Left renal cortex interstitium (tissue), 4 donors: ENCODE results near the gene RPS6KC1. TPM values are rescaled to one million over a fixed set of nuclear protein-coding genes. Genes with fewer than 3 reads are reported as not detected.
"Not testable (repeated sequence)": the region's sequence is repeated elsewhere in the genome, so short reads cannot be mapped to it uniquely, and the experiment has no call there.

ENCODE experiments used
- DNase-seq, 4 donors: peaks; one replicate each; pipeline ENCODE4 v3.0.0-alpha.2; 2013; ENCODE audit warnings: low read depth in 4 of 4, low spot score in 2 of 4, missing footprints in 1 of 4
- polyA plus RNA-seq, 4 donors: library from polyadenylated mRNA; unstranded; fragments of 120-200 nt; gene quantifications; one replicate each; pipeline ENCODE4 v1.2.1, GENCODE V29; 2013; ENCODE audit not compliant: insufficient read length in 4 of 4

The RPS6KC1 gene
- polyA plus RNA-seq, 4 donors, result 21.1 to 23.5 (median 22.6) TPM

GRCh38 chr1:213318458-213318857 lies 267.4 kb downstream of the RPS6KC1 start:
- not testable (repeated sequence) for DNase-seq

DNA sequence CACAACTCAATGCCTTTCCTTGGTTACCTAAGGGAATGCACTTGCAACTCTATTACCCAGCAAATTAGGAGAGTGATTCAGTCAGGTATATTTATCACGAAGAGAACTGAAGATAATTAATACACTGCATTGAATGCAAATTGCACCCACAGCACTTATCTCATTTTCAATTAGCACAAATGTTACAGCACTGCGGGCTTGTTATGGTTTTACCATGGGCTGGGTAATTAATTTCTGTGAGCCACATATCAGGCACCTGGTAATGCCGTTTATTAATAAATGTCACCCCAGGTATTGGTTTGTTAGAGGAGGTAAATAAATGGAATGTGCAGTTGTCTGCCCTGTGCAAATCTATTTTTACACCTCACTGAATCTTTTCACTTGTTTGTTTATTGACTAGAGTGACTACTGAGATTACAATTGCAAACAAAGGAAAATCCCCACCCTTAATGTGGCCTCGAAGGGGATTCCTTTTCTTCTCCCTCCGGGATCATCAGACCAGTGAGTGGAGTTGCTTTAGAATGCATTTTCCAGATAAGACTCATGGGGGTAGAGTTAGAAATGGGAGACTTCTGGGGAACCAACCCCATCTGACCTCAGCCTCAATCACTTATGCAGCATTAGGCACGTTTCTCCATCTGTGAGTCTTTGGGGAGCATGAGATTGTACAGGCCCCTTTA lies 269.3 kb downstream of the RPS6KC1 start:
- DNase-seq, result no peak

Other genes starting within 250 kb of the RPS6KC1 start
- 1 to 10 TPM in 1 of 4 donors, under 1 TPM in 3; 0.37 to 1.5 (median 0.71) TPM for gene SPATA45, start 203.6 kb upstream of the RPS6KC1 start, polyA plus RNA-seq
- gene FLVCR1, start 193.0 kb upstream of the RPS6KC1 start, polyA plus RNA-seq, result 10 to 100 TPM; 16.1 to 34.9 (median 25.6) TPM
- gene VASH2, start 100.7 kb upstream of the RPS6KC1 start, polyA plus RNA-seq, result 10 to 100 TPM; 22.9 to 26.7 (median 25.1) TPM
- gene ANGEL2, start 35.4 kb upstream of the RPS6KC1 start, polyA plus RNA-seq, result 10 to 100 TPM; 31.7 to 61.7 (median 39.6) TPM